K562 treated with DMSO at 1 percent for 48 hours (cell line): Measurements from ENCODE around the gene ASPRV1. TPM values are rescaled to one million over a fixed set of nuclear protein-coding genes. Genes with fewer than 3 reads are reported as not detected.

Experiments used
- total RNA-seq: library from RNA; unstranded; fragments of 300-600 nt; gene quantifications from 2 replicates; pipeline ENCODE4 v1.2.3, GENCODE V29; 2022; ENCODE audit warnings: low replicate concordance; ENCODE audit errors: extremely low read depth

Gene ASPRV1
- total RNA-seq = not detected in 2 replicates

GRCh38 chr2:69961496-69961895 is at the start of gene ASPRV1:
Gene ASPRV1, minus strand, starts transcription at chr2:69961631. Its CDS starts 195 bp downstream, at chr2:69961436.

GRCh38 chr2:69914950-69915945 is 46.2 kb downstream of the ASPRV1 start, which contains the start of gene MXD1:
Gene MXD1, plus strand, starts transcription at chr2:69915109. Its CDS starts 222 bp downstream, at chr2:69915331.

Other genes starting within 250 kb of the ASPRV1 start
- not detected in 2 replicates for gene ANXA4, start 219.5 kb downstream of the ASPRV1 start, total RNA-seq
- gene GMCL1, start 132.0 kb downstream of the ASPRV1 start, total RNA-seq = not detected in 2 replicates
- not detected in 2 replicates for gene SNRNP27, start 67.7 kb downstream of the ASPRV1 start, total RNA-seq
- gene MXD1, start 46.5 kb downstream of the ASPRV1 start, total RNA-seq = not detected in 2 replicates
- 473 TPM in 1 of 2 replicates, not detected in the other for gene PCBP1, start 125.8 kb upstream of the ASPRV1 start, total RNA-seq
- not detected in 2 replicates for gene C2orf42, start 229.4 kb upstream of the ASPRV1 start, total RNA-seq